ENCODE measurements around the gene EPC2. TPM values are rescaled to one million over a fixed set of nuclear protein-coding genes. Genes with fewer than 3 reads are reported as not detected.
"Not testable (repeated sequence)": the region's sequence is repeated elsewhere in the genome, so short reads cannot be mapped to it uniquely, and the experiment has no call there.

Gene EPC2
- total and polyA plus RNA-seq, 2 donors (not counting 1 experiment from before 2014, with no cell fraction given): 18.0 to 72.3 TPM

DNA sequence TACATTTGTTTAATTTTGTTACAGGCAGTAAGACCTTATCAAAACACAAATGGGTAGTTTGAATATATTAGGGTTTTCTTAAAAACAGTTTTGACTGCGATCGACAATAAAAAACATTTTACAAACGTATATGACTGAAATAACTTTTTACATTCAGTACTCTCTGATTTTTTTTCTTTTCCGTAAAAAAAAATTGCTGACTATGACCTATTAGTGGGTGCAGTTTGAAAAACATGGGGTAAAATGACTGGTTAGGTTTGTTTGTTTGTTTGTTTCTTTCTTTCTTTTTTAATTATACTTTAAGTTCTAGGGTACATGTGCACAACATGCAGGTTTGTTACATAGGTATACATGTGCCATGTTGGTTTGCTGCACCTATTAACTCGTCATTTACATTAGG, 36.9 kb downstream of the EPC2 start:
- intact Hi-C loops (cut with micrococcal nuclease): no loop called here
- no peaks in the 10 kb centered on the region for H3K9me3 Mint-ChIP-seq (ENCODE audit: insufficient read depth)
- peaks cover 93% of the 10 kb centered on the region for H4K20me1 ChIP-seq (ENCODE audit: control insufficient read depth, insufficient read depth, low read length, poor library complexity, severe bottlenecking)
- H3K4me3 Mint-ChIP-seq: no peak overlapping the region
- H2AFZ ChIP-seq (ENCODE audit: insufficient read depth, low read depth, low read length, poor library complexity, severe bottlenecking): no peak overlapping the region
- no peaks in the 10 kb centered on the region for H3K27me3 ChIP-seq (replicated peaks in 1 of 4; ENCODE audit: control extremely low read depth in 1 of 4, control insufficient read depth in 3 of 4, insufficient read depth in 4 of 4, low read length in 3 of 4)
- POLR2A ChIA-PET: no interaction called here
- no peak overlapping the region for H3K4me3 ChIP-seq (ENCODE audit: control extremely low read depth in 1 of 5, extremely low read depth in 1 of 5, insufficient read depth in 1 of 5, low read depth in 2 of 5, low read length in 4 of 5)
- peaks cover 0 to 7% (median 0%) of the 10 kb centered on the region in 3 donors for H3K9me3 ChIP-seq (ENCODE audit: control extremely low read depth in 1 of 3, control insufficient read depth in 2 of 3, insufficient read depth in 1 of 3, low read length in 2 of 3)
- H3K79me2 ChIP-seq (ENCODE audit: control insufficient read depth, insufficient read depth, low read length): peaks cover 95% of the 10 kb centered on the region
- no peaks in the 10 kb centered on the region for H3K27me3 Mint-ChIP-seq
- ATAC-seq (ENCODE audit: low read depth) (no peak), DNase-seq (no peak)
- peaks cover 42% of the 10 kb centered on the region for H3K4me1 Mint-ChIP-seq
- CTCF ChIA-PET: no interaction called here
- WGBS (ENCODE audit: insufficient coverage): 100% methylated on average over 1 of the region's 5 CpGs
- H3K4me2 ChIP-seq (replicated peaks; ENCODE audit: low read depth, low read length, poor library complexity, severe bottlenecking): no peak overlapping the region
- no peak for TF ChIP-seq EZH2 (IDR thresholded peaks at IDR 0.05; ENCODE audit: borderline replicate concordance, insufficient read depth, low read depth, low read length, poor library complexity, severe bottlenecking)
- no peaks in the 10 kb centered on the region for H3K36me3 ChIP-seq (replicated peaks in 1 of 2; ENCODE audit: control extremely low read depth in 1 of 2, control insufficient read depth in 1 of 2, extremely low read depth in 1 of 2, insufficient read depth in 2 of 2, low read length in 1 of 2)
- H3K27ac ChIP-seq (ENCODE audit: low read length in 2 of 2): no peak overlapping the region
- H3K27ac Mint-ChIP-seq: no peak overlapping the region
- no peak overlapping the region for H3K9ac ChIP-seq (ENCODE audit: low read length)
- peaks cover 0 to 4% of the 10 kb centered on the region in 2 donors for H3K4me1 ChIP-seq (ENCODE audit: control insufficient read depth in 2 of 2, insufficient read depth in 2 of 2, low read length in 2 of 2)

DNA sequence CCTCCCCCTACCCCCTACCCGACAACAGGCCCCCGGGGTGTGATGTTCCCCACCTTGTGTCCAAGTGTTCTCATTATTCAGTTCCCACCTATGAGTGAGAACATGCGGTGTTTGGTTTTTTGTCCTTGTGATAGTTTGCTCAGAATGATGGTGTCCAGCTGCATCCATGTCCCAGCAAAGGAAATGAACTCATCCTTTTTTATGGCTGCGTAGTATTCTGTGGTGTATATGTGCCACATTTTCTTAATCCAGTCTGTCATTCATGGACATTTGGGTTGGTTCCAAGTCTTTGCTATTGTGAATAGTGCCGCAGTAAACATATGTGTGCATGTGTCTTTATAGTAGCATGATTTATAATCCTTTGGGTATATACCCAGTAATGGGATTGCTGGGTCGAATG, 37.3 kb downstream of the EPC2 start:
- H3K4me1 Mint-ChIP-seq: peaks cover 42% of the 10 kb centered on the region
- CTCF ChIA-PET, H3K27ac Mint-ChIP-seq: not testable (repeated sequence)

More for the DNA sequence above, 37.3 kb downstream of the EPC2 start:
- H3K4me3 Mint-ChIP-seq; H3K9me3 Mint-ChIP-seq (ENCODE audit: insufficient read depth); H3K4me3 ChIP-seq (ENCODE audit: control extremely low read depth in 1 of 5, extremely low read depth in 1 of 5, insufficient read depth in 1 of 5, low read depth in 2 of 5, low read length in 4 of 5); ATAC-seq (ENCODE audit: low read depth); H3K36me3 ChIP-seq (replicated peaks in 1 of 2; ENCODE audit: control extremely low read depth in 1 of 2, control insufficient read depth in 1 of 2, extremely low read depth in 1 of 2, insufficient read depth in 2 of 2, low read length in 1 of 2); H3K27me3 ChIP-seq (replicated peaks in 1 of 4; ENCODE audit: control extremely low read depth in 1 of 4, control insufficient read depth in 3 of 4, insufficient read depth in 4 of 4, low read length in 3 of 4); H2AFZ ChIP-seq (ENCODE audit: insufficient read depth, low read depth, low read length, poor library complexity, severe bottlenecking); DNase-seq; H3K4me1 ChIP-seq (ENCODE audit: control insufficient read depth in 2 of 2, insufficient read depth in 2 of 2, low read length in 2 of 2); H3K27ac ChIP-seq (ENCODE audit: low read length in 2 of 2); H3K9me3 ChIP-seq (ENCODE audit: control extremely low read depth in 1 of 3, control insufficient read depth in 2 of 3, insufficient read depth in 1 of 3, low read length in 2 of 3); H3K9ac ChIP-seq (ENCODE audit: low read length); intact Hi-C loops (cut with micrococcal nuclease); H3K27me3 Mint-ChIP-seq; POLR2A ChIA-PET; H3K4me2 ChIP-seq (replicated peaks; ENCODE audit: low read depth, low read length, poor library complexity, severe bottlenecking): not testable (repeated sequence)
- peaks cover 93% of the 10 kb centered on the region for H4K20me1 ChIP-seq (ENCODE audit: control insufficient read depth, insufficient read depth, low read length, poor library complexity, severe bottlenecking)
- H3K79me2 ChIP-seq (ENCODE audit: control insufficient read depth, insufficient read depth, low read length): peaks cover 95% of the 10 kb centered on the region
- 100% methylated on average over 2 of the region's 6 CpGs for WGBS (ENCODE audit: insufficient coverage)
